HG03103 (cell line): Measurements from ENCODE around the gene PROSER3.
"Not testable (repeated sequence)": the region's sequence is repeated elsewhere in the genome, so short reads cannot be mapped to it uniquely, and the experiment has no call there.

Source experiments
- ATAC-seq: cut with Tn5 transposase; IDR thresholded peaks from one replicate; pipeline ENCODE4 v1.9.1; 2021; ENCODE audit warnings: low read depth; ENCODE audit not compliant: unreplicated experiment

Gene PROSER3

GRCh38 chr19:35752746-35753350 is 5.1 kb upstream of the PROSER3 start:
- no peak for ATAC-seq

GRCh38 chr19:35753634-35754369 is 4.2 kb upstream of the PROSER3 start:
- ATAC-seq: no peak

DNA sequence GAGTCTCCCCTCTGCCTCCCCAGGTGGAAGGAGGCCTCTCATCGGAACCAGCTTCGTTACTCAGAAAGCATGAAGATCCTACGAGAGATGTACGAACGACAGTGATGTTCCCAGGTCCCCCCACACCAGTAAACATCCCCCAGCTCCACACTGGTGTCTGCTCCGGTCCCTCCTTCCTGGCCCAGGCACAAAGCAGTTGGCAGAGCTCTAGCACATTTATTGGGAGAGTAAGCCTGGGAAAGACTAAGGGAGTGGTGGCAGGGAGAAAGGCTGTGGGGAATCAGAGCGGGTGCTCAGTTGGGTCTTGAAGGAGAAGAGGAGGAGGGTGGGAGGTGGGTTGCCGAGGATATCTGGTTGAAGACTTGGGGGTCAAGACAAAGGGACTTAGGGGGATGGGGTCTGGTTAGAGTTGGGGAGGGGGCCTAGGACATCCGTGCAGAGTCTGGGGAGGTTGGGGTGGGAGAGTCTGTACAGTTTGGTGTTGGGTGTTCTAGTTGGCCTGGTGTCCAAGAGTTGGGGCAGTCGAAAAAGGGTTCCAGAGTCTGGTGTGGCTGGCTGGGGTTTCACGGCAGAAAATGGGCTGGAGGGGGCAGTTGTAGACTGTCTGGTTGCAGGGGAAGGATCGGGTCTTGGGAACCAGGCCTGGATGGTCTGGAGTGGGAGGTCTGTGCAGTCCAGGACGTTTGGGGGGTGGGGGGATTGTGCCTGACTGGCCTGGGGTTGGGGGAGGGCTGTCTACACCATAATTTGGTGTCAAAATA is 3.4 kb upstream of the PROSER3 start:
- no peak for ATAC-seq

DNA sequence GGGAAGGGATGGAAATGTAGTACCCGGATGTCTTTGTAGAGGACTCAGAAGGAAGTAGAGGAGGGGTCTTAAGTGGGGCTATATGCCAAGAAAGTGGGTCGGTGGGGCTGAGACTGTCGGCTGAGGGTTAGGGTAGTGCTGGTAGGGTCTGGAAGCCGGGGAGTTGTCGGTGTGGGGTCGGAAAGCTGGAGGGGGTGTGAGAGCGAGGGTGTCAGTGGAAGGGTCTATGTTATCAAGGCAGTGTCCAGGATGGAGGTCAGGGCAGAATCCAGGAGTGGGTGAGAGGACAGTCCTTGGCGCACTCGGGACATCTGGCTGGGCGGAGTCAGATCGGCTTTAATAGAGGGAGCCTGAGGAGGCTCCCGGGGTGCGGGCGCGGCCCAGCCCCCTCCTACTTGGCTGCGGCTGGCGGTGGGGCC is 2.8 kb upstream of the PROSER3 start:
- no peak for ATAC-seq

DNA sequence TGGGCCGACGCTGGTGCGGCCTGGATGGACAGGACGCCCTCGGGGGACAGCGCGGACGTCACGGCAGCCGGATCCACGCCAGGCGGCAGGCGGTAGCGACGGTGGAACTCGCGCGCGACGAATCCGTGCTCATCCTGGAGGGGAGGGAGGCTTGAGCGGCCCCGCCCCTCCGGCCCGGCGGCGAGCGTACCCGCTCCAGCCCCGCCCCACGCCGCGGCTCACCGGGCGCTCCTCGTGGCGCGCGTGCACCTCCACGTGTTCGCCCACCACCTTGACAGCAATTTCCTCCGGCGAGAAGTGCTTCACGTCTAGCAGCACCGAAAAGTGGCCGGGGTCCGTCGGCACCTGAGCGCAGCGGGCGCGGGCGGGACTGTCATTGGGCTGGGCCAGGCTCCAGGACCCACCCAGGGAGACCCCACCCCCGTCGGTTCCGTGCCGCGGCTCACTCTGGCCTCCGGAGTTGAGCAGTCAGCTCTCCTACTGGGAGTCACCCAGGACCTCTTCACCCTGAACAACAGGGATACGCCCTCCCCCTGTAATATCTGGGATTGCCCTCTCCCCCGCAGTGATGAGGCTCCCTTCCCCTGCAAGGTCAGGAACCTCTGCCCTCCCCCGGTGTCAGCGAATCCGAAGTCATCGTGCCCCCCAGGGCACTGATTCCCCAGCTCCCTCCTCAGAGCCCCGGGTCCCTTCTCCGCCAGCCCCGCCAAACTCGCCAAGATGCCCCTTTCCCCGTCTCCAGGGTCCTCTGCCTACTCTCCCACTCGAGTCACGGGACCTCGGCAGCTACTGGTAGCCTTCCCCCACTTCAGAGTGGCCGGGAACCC is 2.2 kb upstream of the PROSER3 start:
- no peak for ATAC-seq

DNA sequence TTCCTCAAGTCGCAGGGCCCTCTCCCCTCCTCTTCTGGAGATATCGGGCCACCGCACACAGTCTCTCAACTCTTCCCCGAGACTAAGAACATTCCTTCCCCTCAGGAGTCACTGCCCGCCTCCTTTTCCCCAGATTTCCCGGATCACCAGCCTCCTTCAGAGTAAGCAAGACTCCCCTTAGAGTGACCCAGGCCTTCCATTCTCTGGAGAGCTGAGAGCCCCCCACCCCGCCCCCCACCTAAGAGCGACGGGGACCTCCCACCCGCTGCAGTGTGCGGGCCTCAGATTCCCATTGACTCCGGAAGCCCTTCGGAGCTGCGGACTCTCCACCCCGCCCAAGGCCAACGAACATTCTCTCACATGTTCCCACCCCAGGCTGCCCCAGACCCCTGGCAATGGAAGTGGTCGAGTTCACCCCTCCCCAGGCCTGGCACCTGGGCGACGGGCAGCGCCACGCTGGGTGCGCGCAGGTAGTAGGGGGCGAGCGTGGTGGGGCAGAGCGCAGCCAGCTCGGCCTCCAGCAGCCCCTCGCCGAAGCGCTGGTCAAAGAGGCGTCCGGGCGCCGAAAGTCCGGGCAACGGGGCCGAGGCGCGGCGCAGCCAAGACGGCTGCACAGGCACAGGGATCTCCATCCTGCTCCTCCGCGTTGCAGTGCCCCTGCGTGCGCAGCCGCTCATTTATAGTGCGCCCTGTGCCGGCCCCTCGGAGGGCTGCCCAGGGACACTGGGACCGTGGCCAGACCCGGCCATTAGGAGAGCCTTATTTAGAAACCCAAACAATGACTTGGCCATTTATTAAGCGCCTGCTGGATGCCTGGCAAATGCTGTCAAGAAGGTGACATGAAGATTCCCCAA is 1.4 kb upstream of the PROSER3 start, which contains the start of gene HSPB6:
HSPB6 (minus strand) TSS at position 653 of the 854 bp plus-strand sequence; CDS start at position 632, 21 bp downstream.
- ATAC-seq: no peak

GRCh38 chr19:35757231-35757748 is 686 bp upstream of the PROSER3 start:
- no peak for ATAC-seq

- ATAC-seq: no peak
These were observed 1.7 kb downstream of the PROSER3 start for GRCh38 chr19:35759697-35760096.

DNA sequence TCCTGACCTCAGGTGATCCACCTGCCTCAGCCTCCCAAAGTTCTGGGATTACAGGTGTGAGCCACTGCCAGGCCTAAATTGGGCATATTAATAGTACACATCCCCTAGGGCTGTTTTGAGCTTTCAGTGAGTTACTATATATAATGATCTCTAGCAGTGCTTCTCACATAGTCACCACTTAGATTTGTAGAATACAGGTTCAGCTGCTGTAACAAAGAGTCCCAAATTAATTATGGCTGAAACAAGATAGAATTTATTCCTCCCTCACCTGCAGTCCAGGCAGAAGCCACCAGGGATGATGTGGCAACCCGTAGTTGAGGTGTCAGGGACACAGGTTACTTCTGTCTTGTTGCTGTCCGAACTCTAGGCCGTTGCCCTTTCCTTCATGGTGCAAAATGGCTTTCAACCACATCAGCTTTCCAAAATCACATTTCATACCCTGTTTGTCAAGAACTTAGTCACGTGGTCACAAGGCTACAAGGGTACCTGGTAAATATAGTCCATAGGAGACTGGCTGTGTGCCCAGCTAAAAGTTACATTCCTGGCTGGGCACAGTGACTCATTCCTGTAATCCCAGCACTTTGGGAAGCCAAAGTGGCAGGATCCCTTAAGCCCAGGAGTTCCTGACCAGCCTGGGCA is 2.9 kb downstream of the PROSER3 start:
- ATAC-seq: no peak

- ATAC-seq: no peak
These were observed 6.7 kb downstream of the PROSER3 start for GRCh38 chr19:35764432-35765315.

DNA sequence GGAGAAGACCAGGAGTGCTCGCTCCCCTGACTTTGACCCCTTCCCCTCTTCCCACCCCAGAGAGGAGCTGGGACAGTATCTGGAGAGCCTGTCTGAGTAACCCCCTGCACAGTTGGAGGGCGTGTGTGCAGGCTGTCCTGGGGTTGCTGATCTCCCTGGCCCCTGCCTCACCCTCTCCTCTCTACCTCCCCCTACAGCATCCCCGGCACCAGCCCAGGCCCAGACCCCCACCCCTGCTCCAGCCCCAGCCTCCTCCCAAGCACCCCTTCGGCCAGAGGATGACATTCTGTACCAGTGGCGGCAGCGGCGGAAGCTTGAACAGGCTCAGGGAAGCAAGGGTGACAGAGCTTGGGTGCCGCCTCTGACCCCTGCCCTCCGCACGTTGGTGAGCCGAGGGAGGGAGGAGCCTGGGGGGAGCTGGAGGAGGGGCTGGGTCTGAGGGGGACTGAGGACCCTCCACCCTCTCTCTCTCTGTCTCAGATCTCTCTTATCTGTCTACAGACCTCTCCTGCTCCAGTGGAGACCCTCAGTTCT is 8.7 kb downstream of the PROSER3 start:
- ATAC-seq: no peak

DNA sequence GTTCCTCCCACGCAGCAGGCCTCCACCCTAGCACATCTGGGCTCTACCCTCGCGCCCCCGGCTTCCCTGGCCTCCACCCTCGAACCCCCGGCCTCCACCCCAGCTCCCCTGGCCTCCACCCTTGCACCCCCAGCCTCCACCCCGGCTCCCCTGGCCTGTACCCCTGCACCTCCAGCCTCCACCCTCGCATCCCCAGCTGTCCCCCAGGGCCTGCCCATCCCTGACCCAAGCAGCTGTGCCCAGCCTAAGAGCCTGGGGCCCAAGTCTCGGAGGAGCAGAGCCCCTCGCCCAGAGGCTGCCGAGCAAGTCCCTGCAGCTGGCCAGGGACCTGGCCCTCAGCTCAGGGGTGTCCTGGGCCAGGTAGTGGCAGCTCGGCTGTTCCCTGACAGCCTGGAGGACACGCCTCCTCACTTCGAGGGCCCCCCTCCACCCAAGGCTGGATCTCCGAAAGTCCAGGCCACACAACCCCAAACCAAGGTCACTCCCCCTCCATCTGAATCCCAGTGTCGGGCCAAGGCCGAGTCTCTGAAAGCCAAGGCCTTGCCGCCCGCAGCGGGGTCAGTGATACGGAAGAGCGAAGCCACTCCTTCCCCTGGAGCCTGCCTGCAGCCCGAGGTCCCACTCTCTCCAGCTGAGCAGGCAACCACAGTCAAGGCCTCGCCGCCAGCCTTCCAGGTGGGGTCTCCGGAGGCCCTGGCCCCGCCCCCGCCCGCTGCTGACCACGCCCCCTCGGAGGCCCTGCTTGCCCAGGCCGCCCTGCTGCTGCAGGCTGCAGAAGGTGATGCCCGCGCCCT is 9.5 kb downstream of the PROSER3 start:
- ATAC-seq: no peak

- ATAC-seq: no peak
These were observed 10.1 kb downstream of the PROSER3 start for GRCh38 chr19:35768082-35768421.

- ATAC-seq: not testable (repeated sequence)
These were observed 14.4 kb downstream of the PROSER3 start for GRCh38 chr19:35772362-35772761.

GRCh38 chr19:35773020-35773806 is 15.2 kb downstream of the PROSER3 start:
- no peak for ATAC-seq

- ATAC-seq: no peak
These were observed 16.5 kb downstream of the PROSER3 start for GRCh38 chr19:35774274-35775045.
